GM19395 (cell line): ENCODE measurements around the gene PML.

ENCODE experiments used
- ATAC-seq: cut with Tn5 transposase; IDR thresholded peaks from one replicate; pipeline ENCODE4 v1.9.1; 2021; ENCODE audit warnings: mild to moderate bottlenecking, moderate library complexity; ENCODE audit not compliant: unreplicated experiment

Gene PML

DNA sequence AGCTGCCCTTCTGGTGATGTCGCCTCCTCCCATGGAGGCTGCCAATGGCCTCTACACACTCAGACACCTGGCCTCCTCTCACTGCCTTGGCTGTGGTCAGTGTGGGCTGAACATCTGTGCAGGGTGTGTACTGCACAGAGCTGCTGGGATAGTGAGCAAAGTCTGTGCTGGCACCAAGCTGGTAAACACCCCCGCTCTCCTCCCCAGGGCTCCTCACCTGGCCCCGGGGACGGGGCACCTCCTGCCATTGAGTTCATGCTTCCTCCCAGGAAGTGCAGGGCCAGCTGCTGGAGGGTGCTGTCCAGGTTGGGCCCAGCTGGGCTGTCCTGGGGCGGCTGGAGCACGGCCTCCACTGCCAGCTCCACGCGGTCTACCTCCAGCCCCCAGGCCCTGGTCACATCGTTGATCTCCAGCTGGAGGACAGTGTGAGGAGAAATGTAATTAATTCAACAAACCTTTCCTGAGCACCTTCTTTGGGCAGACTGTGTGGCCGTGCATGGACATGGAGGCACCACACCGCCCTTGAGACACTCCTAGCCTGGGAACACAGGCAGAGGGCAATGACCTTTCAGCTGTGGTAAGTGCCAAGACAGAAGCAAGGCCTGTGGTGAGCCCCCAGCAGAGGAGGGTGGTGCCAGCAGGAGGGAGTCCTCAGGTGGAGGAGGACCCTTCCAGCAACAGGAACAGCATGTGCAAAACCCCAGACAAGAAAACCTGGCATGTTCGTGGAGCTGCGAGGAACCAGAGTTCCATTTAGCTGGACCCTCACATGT is 9.2 kb upstream of the PML start:
- ATAC-seq = no peak

DNA sequence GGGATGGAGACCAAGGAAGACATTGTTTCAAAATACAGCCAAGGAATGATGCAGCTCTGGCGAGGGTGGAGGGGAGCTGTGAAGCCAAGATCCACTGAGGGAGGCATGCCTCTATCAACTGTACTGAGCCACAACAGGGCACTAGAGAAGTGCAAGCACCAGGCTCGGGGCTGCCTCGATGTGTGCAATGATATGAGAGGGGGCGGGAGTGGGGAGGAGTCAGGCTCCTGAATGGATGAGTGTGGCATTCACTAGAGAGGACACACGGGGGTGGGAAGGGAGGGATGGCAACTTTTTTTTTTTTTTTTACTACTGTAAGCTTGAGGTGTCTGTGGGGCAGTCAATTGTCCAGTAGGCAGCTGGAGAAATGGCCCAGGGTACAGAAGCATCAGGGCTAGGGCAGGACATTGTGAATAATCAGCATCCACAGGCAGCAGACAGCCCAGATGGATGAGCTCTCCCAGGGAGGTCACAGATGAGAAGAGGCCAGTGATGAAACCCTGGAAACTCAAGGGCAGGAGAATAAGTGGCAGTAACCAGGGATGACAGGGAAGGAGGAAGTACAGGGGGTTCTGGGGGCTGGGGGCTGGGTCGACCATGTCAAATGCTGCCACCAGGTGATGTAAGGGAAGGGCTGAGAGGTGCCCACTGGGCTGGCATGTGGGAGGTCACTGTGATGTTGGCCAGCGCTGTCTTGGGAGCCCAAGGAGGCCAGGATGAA is 8.3 kb upstream of the PML start:
- no peak for ATAC-seq

DNA sequence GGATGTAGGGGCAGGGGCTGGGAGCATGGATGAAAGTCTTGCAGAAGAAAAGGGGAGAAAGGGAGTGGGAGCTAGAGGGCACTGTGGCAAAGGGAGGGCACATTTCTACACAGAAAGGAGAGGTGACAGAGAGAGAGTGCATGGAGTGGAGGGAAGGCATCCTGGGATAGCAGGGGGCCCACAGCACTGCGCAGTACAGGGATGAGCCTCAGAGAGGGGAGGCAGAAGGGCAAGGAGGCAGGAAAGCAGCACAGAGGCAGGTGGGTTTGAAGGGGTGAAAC is 7.8 kb upstream of the PML start:
- no peak for ATAC-seq

DNA sequence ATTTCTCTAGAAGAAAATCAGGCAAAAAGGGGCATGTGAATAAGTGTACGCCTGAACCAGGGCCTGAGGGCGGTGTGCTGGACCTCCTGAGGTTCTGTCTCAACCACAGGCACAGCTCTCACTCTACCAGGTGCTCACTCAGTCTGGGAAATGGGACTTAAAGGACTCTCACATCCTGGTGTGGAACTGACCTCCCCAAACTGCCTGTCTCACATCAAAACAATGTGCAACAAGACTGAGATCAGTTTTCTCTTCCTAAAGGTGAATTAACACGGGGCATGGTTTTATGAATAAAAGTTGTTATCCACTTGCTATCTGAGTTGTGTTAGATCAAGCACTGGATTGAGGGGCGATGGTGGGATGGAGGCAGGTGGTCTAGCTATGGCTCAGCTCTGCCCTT is 7.3 kb upstream of the PML start:
- no peak for ATAC-seq

DNA sequence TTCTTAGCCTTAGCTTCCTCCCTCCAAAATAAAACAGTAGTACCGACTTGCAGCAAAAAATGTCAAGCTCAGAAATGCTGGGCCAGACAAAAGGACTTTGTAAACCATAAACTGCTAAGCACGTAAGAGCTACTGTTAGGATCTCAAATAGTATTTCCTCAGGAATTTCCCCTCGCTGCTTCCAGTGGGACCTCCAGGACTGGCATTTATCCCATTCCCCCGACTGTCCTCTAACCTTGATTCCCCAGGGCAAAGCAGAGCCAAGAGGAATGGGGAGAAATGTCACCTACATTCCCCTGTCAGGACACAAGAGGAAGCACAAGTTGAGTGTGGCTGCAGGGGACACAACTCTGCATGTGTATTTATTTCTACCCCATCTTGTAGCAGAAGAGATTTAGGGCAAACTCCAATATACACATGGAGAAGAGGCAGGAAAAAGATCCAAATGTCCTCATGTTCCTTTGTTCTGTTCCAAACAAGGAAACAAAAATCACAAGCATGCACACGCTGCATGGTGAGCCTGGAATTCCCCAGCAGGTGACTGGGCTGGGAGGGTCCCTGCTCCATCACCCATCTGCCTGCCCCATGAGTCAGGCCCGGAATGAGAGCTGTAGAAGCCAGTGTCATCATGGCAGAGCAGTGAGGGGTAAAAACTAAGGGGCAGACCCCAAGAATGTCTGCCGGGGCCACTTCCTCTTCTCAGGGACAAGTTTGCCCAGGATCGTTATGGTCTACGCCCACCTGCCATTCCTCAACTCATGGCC is 6.7 kb upstream of the PML start:
- ATAC-seq = no peak

DNA sequence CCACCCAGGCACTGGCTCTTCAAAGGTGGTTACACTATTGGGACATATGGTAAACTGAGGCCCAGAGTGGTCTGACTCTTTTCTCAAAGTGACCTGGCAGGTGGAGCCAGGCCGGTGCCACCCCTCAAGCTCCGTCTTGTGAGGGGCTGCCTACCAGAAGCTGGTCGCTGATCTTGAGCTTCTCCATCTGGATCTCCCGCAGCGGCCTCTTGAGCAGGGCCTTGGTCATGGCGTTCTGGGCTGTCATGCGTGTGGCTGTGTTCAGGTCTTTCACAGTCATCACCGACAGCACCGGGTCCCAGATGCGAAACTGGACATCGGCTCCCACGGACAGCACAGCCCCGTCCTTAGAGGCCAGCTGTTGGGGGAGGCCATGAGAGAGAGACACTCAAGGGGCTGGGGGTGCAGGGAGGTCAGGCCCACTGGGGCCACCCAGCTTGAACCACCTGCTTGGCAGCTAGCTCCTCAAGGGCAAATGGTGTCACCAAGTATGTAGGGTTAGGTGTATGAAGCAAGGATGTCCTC is 6.0 kb upstream of the PML start:
- no peak for ATAC-seq

DNA sequence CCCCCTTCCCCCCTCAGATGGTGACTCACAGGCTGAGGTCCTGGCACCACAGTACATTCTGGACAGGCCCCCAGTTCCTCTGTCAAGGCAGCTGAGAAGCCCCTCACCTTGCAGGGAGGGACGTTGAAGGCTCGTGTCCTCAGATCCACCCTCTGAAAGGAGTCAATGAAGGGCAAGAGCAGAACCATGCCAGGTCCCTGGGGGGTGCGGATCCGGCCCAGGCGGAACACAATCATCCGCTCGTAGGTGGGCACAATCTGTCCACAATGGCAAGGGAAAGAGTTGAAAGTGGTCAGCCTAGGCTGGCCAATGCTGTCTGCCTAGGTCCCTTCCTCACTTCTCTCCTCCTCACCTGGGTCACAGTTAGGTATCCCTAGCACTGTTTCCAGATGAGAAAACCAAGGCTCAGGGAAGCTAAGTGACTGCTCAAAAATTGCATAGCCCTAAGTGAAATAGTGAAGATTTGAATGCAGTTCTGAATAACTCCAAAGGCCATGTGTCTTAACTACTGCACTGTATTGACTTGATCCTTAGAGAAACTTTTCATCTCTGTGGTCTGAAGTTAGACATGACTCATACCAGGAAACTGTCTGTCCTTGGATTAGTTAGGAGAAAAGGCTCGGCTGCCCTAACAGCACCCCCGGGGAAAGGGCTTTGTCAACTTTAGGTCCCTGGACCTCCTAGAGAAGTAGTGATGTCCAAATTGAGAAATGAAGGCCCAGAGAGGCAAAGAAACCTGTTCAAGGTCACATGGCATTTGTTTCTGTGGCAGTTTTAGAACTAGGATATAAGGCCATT is 5.3 kb upstream of the PML start:
- ATAC-seq = no peak

DNA sequence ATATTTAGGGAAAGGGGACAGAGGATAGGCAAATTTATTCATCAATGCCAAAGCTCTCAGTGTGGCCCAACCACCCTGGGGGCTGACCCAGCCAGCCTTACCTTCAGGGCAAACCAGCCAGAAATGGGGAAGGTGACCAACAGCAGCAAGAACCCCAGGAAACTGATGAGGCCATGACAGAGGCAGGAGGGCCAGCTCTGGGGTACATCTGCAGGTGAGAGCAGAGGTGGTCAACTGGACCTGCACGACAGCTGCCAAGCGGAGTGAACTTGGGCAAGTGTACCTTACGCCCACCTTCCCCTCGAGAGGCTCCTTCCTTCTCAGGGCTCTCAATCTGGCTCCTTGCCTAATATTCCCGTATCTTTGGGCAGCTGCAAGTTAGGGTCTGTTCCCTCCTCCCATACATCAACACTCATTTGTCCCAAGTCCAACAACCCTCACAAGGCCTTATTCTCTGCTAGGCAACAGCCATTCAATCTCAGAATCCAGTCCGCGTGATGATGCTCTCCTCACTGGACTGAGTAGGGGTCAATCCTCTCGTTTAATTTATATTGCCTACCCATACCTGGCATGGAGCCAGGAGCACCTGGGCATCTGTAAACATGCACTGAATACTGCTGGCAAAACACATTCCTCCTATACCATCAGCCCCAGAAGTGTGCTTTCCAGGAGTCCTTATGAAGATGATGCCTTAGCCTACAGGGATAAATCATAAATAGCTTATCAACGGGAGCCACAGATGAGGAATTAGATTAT is 4.1 kb upstream of the PML start:
- no peak for ATAC-seq

DNA sequence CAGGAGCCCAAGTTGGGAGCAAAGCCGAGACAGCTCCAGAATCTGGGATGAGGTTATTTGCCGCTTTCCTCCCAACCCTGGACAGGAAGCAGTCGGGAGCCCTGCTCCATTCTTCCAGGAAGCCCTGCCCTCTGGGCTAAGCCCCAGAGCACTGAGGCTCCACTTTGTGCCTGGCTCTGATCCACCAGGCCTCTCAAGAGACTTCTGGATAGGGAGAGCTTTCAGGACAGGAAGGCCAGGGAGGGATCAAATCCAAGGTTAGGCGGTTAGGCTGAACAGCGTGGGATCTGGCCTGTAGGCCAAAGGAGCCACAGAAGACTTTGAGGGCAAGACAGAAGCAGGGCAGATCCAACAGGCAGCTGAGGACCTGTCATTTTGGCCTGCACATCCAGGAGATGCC is 3.3 kb upstream of the PML start:
- no peak for ATAC-seq

DNA sequence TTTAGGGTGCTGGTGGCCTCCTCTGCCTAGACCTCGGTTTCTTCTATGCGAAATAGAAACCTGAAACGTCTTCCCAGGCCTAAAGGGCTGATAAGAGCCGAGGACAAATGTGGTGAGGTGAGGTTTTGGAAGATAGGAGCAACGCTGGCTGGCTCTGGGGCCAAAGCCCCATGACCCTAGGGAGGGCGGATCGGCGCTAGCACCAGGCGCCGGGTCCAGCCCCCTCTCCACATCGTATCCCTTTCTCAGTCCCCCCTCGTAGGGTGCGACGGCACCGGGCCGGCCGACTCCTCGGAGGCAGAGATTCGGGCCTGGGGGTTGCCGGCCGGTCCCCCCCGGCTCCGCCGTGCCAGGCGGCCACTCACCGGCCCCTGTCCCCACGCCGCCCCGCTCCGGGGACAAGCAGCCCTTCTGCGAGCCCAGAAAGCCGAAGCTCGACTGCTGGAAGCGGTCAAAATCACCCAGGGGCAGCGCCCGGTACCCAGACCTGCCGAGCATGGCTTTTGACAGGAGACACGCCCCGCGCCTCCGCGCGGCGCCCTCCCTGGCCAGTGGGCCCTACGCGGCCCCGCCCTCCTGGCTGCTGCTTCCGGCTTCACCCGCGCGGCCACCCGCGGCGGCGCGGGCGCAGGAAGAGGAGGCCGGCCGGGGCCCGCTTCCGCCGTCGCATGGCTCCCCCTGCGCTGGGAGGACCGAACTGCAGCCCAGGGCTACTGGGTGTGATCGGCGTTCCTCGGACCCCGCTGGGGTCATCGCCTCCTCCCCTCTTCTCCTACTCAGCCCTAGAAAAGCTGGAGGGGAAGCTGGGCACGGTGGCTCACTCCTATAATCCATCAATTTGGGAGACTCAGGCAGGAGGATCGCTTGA is 2.6 kb upstream of the PML start, which contains the start of gene STOML1:
Gene STOML1, minus strand, starts transcription at position 570 of the 868 bp plus-strand sequence. Its CDS starts 72 bp downstream, at position 498.
- peak; percentile 59 for ATAC-seq

DNA sequence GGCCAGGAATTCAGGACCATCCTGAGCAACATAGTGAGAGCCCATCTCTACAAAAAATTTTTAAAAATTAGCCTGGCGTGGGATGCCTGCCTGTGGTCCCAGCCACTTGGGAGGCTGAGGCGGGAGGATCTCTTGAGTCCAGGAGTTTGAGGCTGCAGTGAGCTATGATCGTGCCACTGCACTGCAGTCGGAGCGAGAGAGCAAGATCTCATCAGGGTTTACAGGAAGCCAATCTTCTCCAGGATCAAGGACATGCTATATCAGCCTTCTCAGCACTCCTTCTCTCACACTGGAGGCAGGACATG is 2.0 kb upstream of the PML start:
- no peak for ATAC-seq

DNA sequence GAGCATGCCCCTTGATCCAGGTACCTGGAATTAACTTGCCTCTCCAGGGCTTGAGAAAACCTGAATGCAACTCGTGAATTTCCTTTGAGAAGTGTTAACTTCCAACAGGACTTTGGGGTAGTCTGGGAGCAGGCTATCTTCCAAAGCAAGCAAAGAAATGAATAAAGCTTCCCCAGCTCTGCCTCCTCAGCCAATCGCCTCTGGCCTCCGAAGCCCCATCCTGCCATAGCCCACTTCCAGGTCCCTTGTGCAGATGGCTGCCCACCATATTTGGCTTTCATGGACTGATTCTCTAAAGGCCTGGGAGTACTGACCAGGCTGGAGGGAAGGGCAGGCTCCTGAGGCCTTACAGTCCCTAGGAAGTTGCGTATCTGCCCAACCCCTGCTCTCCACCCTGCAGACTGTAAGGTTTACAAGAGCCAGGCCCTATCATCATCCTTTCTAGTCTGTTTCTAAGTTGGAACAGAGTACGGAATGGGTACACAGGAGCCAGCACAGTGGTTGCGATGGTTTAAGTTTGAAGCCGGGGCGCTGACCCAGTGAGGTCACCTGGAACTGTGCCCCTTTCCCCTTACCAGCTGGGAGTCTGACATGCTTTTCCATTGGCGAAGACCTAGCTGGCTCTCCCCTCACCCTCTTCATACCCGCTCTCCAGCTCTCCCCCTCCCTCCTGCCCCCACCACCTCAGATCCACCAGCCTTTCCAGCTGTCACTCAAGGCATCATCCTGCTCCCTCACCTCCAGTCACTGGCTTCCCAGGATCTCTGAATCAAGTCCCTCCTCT is 1.1 kb upstream of the PML start:
- ATAC-seq = no peak

DNA sequence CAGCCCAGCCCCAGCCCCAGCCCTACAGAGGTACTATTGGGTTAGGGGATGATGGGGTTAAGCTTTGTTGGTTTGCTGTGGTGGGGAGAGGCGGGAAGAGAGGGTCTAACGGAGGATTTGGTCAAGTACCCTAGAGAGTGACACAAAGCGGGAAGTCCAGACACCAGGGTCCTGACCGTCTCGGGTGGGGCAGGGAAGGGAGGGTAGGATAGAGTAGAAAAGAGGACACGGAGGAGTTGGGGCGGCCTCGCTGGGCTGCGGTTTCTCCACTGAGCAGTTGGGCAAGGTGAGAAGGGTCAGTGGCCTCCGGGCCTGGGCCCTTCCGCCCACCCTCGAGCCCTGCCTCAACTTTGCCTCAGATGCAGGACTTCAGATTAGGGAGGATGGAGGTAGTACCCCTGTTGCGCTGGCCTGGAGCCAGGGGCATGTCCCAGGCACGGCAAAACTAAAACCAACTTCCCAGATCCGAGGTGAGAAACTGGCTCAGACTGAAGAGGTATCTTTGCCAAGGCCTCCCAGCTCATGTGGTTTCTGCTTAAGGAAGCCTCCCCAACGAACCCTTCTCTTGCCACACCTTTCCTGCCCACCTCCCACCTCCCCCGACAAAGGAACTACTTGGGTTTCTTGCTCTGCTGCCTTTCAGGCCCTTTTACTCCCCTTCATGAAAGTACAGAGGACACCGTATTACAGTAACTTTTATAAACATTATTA is 551 bp downstream of the PML start:
- ATAC-seq = no peak

DNA sequence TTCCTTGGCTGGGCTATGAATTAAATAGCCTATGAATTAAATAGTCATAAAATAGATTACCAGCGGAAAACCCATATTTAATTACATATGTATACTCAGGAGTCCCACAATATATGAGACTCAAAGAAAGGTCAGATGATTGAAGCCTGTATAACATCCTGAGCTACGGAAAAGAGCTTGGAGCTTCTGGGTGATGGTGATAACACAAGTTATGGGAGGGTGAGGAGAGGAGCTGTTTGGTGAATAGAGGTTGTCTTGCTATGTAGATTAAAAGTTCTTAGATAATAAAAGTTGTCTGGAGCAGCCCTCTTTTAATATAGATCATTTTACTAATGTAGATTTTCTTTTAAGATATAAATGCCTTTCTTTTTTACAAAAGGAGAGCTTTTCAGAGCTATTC is 1.8 kb downstream of the PML start:
- no peak for ATAC-seq

DNA sequence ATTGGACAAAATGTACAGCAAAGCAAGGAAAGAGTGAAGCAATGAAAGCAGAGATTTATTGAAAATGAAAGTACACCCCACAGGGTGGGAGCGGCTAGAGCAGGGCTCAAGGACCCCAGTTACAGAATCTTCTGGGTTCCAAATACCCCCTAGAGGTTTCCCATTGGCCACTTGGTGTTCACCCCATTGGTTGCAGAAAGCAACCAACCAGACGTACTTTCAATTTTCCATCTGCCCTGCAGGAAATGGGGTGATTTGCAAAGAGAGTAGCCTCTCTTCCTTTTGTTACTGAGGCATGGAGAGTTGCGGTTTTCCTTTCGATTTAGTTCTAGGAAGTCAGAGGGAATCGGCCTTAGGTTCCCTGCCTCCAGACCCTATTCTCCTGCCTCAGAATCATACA is 2.4 kb downstream of the PML start:
- ATAC-seq = no peak

DNA sequence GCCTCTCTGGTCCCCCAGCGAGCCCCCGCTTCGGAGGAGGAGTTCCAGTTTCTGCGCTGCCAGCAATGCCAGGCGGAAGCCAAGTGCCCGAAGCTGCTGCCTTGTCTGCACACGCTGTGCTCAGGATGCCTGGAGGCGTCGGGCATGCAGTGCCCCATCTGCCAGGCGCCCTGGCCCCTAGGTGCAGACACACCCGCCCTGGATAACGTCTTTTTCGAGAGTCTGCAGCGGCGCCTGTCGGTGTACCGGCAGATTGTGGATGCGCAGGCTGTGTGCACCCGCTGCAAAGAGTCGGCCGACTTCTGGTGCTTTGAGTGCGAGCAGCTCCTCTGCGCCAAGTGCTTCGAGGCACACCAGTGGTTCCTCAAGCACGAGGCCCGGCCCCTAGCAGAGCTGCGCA is 3.5 kb downstream of the PML start:
- ATAC-seq = no peak

DNA sequence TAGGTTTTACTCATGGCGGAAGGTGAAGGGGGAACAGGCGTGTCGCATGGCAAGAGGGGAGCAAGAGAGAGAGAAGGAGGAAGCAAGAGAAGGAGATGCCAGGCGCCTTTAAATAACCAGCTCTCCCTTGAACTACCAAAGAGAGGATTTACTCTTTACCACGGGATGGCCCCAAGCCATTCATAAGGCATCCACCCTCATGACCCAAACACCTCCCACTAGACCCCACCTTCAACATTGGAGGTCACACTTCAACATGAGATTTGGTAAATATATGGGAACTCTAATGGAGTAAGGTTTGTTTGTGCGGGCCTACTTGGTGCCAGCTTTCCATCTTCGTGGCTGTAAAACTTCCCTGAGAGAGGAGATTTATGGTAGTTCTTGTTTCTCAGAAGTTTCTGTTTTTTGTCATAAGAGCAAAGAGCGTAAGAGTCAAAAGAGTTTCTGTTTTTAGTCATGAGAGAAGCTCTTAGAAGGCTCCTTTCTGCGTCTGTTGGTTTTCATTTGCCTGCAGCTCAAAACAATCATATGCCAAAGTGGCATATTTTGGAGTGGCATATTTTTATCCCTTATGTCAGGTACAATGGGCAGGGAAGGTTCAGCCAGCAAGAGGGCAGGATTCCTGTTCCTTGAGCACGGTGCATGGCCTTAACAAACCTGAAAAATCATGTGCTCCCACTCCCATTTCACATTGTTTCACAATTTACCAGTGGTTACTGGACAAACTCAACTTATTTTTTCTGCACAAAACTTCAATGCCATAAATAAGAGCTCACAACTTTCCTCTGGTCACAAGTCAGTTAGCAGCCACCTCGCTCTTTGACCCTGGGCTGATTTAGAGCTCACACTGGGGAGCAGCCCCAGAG is 12.5 kb downstream of the PML start:
- ATAC-seq = no peak
